Tibial nerve (tissue), 3 donors: Measurements from ENCODE around the gene SNTB2.

Experiments
- POLR2A ChIP-seq, 2 donors: fragments of 450-650 bp; IDR thresholded peaks; one replicate each; pipeline ENCODE4 v1.6.1; 2017; ENCODE audit warnings: antibody characterized with exemption in 2 of 2, mild to moderate bottlenecking in 2 of 2, moderate library complexity in 2 of 2
- TF ChIP-seq, protein P1 (sequence below), 5 experiments: fragments of 200-600 bp in 3 of 5; fragments of 450-650 bp in 2 of 5; sonication (generic) in 3 of 5; IDR thresholded peaks; one replicate each; pipeline ENCODE4 v1.5.1; 2016 to 2019; ENCODE audit warnings: antibody characterized with exemption in 5 of 5, mild to moderate bottlenecking in 3 of 5, moderate library complexity in 2 of 5

GRCh38 chr16:69166946-69167930, 19.7 kb upstream of the SNTB2 start:
- TF ChIP-seq, protein P1, sequence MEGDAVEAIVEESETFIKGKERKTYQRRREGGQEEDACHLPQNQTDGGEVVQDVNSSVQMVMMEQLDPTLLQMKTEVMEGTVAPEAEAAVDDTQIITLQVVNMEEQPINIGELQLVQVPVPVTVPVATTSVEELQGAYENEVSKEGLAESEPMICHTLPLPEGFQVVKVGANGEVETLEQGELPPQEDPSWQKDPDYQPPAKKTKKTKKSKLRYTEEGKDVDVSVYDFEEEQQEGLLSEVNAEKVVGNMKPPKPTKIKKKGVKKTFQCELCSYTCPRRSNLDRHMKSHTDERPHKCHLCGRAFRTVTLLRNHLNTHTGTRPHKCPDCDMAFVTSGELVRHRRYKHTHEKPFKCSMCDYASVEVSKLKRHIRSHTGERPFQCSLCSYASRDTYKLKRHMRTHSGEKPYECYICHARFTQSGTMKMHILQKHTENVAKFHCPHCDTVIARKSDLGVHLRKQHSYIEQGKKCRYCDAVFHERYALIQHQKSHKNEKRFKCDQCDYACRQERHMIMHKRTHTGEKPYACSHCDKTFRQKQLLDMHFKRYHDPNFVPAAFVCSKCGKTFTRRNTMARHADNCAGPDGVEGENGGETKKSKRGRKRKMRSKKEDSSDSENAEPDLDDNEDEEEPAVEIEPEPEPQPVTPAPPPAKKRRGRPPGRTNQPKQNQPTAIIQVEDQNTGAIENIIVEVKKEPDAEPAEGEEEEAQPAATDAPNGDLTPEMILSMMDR (IDR thresholded peaks at IDR 0.05): no peak
- TF ChIP-seq POLR2A (IDR thresholded peaks at IDR 0.05): no peak
